ENCODE results near the gene SLC25A15. TPM values are rescaled to one million over a fixed set of nuclear protein-coding genes. Genes with fewer than 3 reads are reported as not detected.
A peak's percentile ranks its signal among the peaks of the same experiment; 100 is the strongest.

SLC25A15 gene
- total RNA-seq, 1 experiment from 2014 or later, result 16.4 TPM

- H3K4me1 ChIP-seq (replicated peaks), result peaks cover 31% of the 10 kb centered on the region
- no peaks in the 10 kb centered on the region for H3K9me3 ChIP-seq (replicated peaks)
- peak overlapping the region; percentile 68 for H3K4me3 ChIP-seq
- H3K36me3 ChIP-seq, result peaks cover 4% of the 10 kb centered on the region
- no peaks in the 10 kb centered on the region for H3K27me3 ChIP-seq (replicated peaks)
- peak overlapping the region; percentile 72 for H3K27ac ChIP-seq
- peak in 1 of 2 experiments; percentile 11 for DNase-seq (ENCODE audit: low read depth in 1 of 2, low spot score in 2 of 2)
Measured at GRCh38 chr13:40790154-40790616, 774 bp downstream of the SLC25A15 start.

GRCh38 chr13:40792284-40793051 is 3.1 kb downstream of the SLC25A15 start:
- H3K4me1 ChIP-seq (replicated peaks), result peaks cover 15% of the 10 kb centered on the region
- H3K4me3 ChIP-seq, result no peak overlapping the region
- no peaks in the 10 kb centered on the region for H3K9me3 ChIP-seq (replicated peaks)
- no peak for DNase-seq (ENCODE audit: low read depth in 1 of 2, low spot score in 2 of 2)
- no peaks in the 10 kb centered on the region for H3K27me3 ChIP-seq (replicated peaks)
- H3K27ac ChIP-seq, result no peak overlapping the region
- peaks cover 4% of the 10 kb centered on the region for H3K36me3 ChIP-seq

- no peak for DNase-seq (ENCODE audit: low read depth in 1 of 2, low spot score in 2 of 2)
- H3K36me3 ChIP-seq, result peaks cover 4% of the 10 kb centered on the region
- no peak overlapping the region for H3K4me3 ChIP-seq
- no peak overlapping the region for H3K27ac ChIP-seq
- no peaks in the 10 kb centered on the region for H3K27me3 ChIP-seq (replicated peaks)
- no peaks in the 10 kb centered on the region for H3K9me3 ChIP-seq (replicated peaks)
- H3K4me1 ChIP-seq (replicated peaks), result peaks cover 9% of the 10 kb centered on the region
Measured at GRCh38 chr13:40793339-40793738, 3.9 kb downstream of the SLC25A15 start.

GRCh38 chr13:40794414-40795368 is 5.3 kb downstream of the SLC25A15 start:
- DNase-seq (ENCODE audit: low read depth in 1 of 2, low spot score in 2 of 2), result no peak
- Histone ChIP-seq H3K27ac (no peak overlapping the region), H3K4me1 (replicated peaks) (0 out of 2 replicates have a peak, but pooled peaks cover 2% of the 10 kb centered on the region), H3K9me3 (replicated peaks) (no peaks in the 10 kb centered on the region), H3K27me3 (replicated peaks) (no peaks in the 10 kb centered on the region), H3K4me3 (no peak overlapping the region), H3K36me3 (peaks cover under 1% of the 10 kb centered on the region)

GRCh38 chr13:40796649-40797048 is 7.2 kb downstream of the SLC25A15 start:
- H3K27ac ChIP-seq, result no peak overlapping the region
- DNase-seq (ENCODE audit: low read depth in 1 of 2, low spot score in 2 of 2), result no peak

GRCh38 chr13:40798380-40798779 is 9.0 kb downstream of the SLC25A15 start:
- H3K36me3 ChIP-seq, result no peaks in the 10 kb centered on the region; the same call in 1 of the 2 replicates
- no peaks in the 10 kb centered on the region for H3K4me1 ChIP-seq (replicated peaks)
- no peak for DNase-seq (ENCODE audit: low read depth in 1 of 2, low spot score in 2 of 2)
- no peak overlapping the region for H3K4me3 ChIP-seq
- H3K27me3 ChIP-seq (replicated peaks), result no peaks in the 10 kb centered on the region
- no peak overlapping the region for H3K27ac ChIP-seq
- no peaks in the 10 kb centered on the region for H3K9me3 ChIP-seq (replicated peaks)

More at GRCh38 chr13:40796649-40797048, 7.2 kb downstream of the SLC25A15 start:
- Histone ChIP-seq H3K4me3 (no peak overlapping the region), H3K9me3 (replicated peaks) (no peaks in the 10 kb centered on the region), H3K36me3 (no peaks in the 10 kb centered on the region; the same call in 1 of the 2 replicates), H3K27me3 (replicated peaks) (no peaks in the 10 kb centered on the region), H3K4me1 (replicated peaks) (no peaks in the 10 kb centered on the region)

- Histone ChIP-seq H3K9me3 (replicated peaks) (no peaks in the 10 kb centered on the region), H3K27ac (no peak overlapping the region), H3K27me3 (replicated peaks) (no peaks in the 10 kb centered on the region), H3K4me3 (no peak overlapping the region), H3K4me1 (replicated peaks) (no peaks in the 10 kb centered on the region), H3K36me3 (no peaks in the 10 kb centered on the region; the same call in 1 of the 2 replicates)
- no peak for DNase-seq (ENCODE audit: low read depth in 1 of 2, low spot score in 2 of 2)
Measured at GRCh38 chr13:40799508-40799907, 10.1 kb downstream of the SLC25A15 start.

- H3K27ac ChIP-seq, result no peak overlapping the region
- H3K4me1 ChIP-seq (replicated peaks), result no peaks in the 10 kb centered on the region
- no peaks in the 10 kb centered on the region for H3K27me3 ChIP-seq (replicated peaks)
- H3K9me3 ChIP-seq (replicated peaks), result no peaks in the 10 kb centered on the region
- DNase-seq (ENCODE audit: low read depth in 1 of 2, low spot score in 2 of 2), result no peak
- H3K4me3 ChIP-seq, result no peak overlapping the region
- no peaks in the 10 kb centered on the region; the same call in 1 of the 2 replicates for H3K36me3 ChIP-seq
Measured at GRCh38 chr13:40800559-40800958, 11.1 kb downstream of the SLC25A15 start.

- H3K4me3 ChIP-seq, result no peak overlapping the region
- H3K36me3 ChIP-seq, result no peaks in the 10 kb centered on the region; the same call in none of the 2 replicates
- no peaks in the 10 kb centered on the region for H3K27me3 ChIP-seq (replicated peaks)
- H3K4me1 ChIP-seq (replicated peaks), result no peaks in the 10 kb centered on the region
- no peak overlapping the region for H3K27ac ChIP-seq
- H3K9me3 ChIP-seq (replicated peaks), result no peaks in the 10 kb centered on the region
- DNase-seq (ENCODE audit: low read depth in 1 of 2, low spot score in 2 of 2), result no peak
Measured at GRCh38 chr13:40801255-40802217, 12.1 kb downstream of the SLC25A15 start.

GRCh38 chr13:40803316-40803715 is 13.9 kb downstream of the SLC25A15 start:
- DNase-seq (ENCODE audit: low read depth in 1 of 2, low spot score in 2 of 2), result no peak
- no peak overlapping the region for H3K27ac ChIP-seq
- H3K27me3 ChIP-seq (replicated peaks), result no peaks in the 10 kb centered on the region
- no peaks in the 10 kb centered on the region for H3K4me1 ChIP-seq (replicated peaks)
- no peaks in the 10 kb centered on the region for H3K9me3 ChIP-seq (replicated peaks)
- no peak overlapping the region for H3K4me3 ChIP-seq
- no peaks in the 10 kb centered on the region; the same call in none of the 2 replicates for H3K36me3 ChIP-seq

- no peak for DNase-seq (ENCODE audit: low read depth in 1 of 2, low spot score in 2 of 2)
- Histone ChIP-seq H3K4me1 (replicated peaks) (no peaks in the 10 kb centered on the region), H3K4me3 (no peak overlapping the region), H3K27me3 (replicated peaks) (no peaks in the 10 kb centered on the region), H3K27ac (no peak overlapping the region), H3K9me3 (replicated peaks) (no peaks in the 10 kb centered on the region), H3K36me3 (no peaks in the 10 kb centered on the region; the same call in none of the 2 replicates)
Measured at GRCh38 chr13:40806241-40806640, 16.8 kb downstream of the SLC25A15 start.

GRCh38 chr13:40809471-40809870 is 20.1 kb downstream of the SLC25A15 start:
- Histone ChIP-seq H3K27ac (no peak overlapping the region), H3K4me1 (replicated peaks) (no peaks in the 10 kb centered on the region), H3K9me3 (replicated peaks) (no peaks in the 10 kb centered on the region), H3K36me3 (no peaks in the 10 kb centered on the region; the same call in 1 of the 2 replicates), H3K27me3 (replicated peaks) (no peaks in the 10 kb centered on the region), H3K4me3 (no peak overlapping the region)
- DNase-seq (ENCODE audit: low read depth in 1 of 2, low spot score in 2 of 2), result no peak

GRCh38 chr13:40812102-40812501 is 22.7 kb downstream of the SLC25A15 start:
- Histone ChIP-seq H3K36me3 (no peaks in the 10 kb centered on the region), H3K4me1 (replicated peaks) (no peaks in the 10 kb centered on the region), H3K9me3 (replicated peaks) (no peaks in the 10 kb centered on the region), H3K4me3 (no peak overlapping the region), H3K27me3 (replicated peaks) (no peaks in the 10 kb centered on the region), H3K27ac (no peak overlapping the region)
- DNase-seq (ENCODE audit: low read depth in 1 of 2, low spot score in 2 of 2), result no peak
